HEK293 (cell line): ENCODE results near the gene DNAH7.

Experiments used
- CTCF ChIA-PET: fragments of 350-600 bp; formaldehyde crosslinking; extraction: SDS; loops from one replicate; lab custom pipeline; 2021; ENCODE audit warnings: antibody characterized with exemption; lab: Yijun Ruan, JAX
- POLR2A ChIA-PET: fragments of 300-600 bp; formaldehyde crosslinking; extraction: SDS; loops from one replicate; lab custom pipeline; 2020; ENCODE audit warnings: antibody characterized with exemption, inconsistent platforms; lab: Yijun Ruan, JAX
- H3K27ac ChIP-seq: fragments of 200-500 bp; sonication (Bioruptor generic); 2 replicates; pipeline ENCODE4 v1.5.1; 2014; ENCODE audit warnings: low read depth, low read length, control low read depth, inconsistent platforms; ENCODE audit errors: extremely low read depth
- H3K36me3 ChIP-seq, 2 experiments: fragments of 200-500 bp in 1 of 2; sonication (Bioruptor generic) in 1 of 2; 1 replicate in 1 of 2; 2 replicates in 1 of 2; pipeline ENCODE4 v1.5.1; 2014 to 2017; ENCODE audit warnings: inconsistent platforms in 2 of 2, low read length in 2 of 2; ENCODE audit not compliant: control insufficient read depth in 2 of 2, insufficient read depth in 1 of 2
- H3K4me1 ChIP-seq: fragments of 200-500 bp; sonication (Bioruptor generic); 2 replicates; pipeline ENCODE4 v1.5.1; 2014; ENCODE audit warnings: mild to moderate bottlenecking, low read length, inconsistent platforms; ENCODE audit not compliant: control insufficient read depth, insufficient read depth
- H3K4me3 ChIP-seq: 2 replicates; pipeline ENCODE4 v1.5.1; 2011; ENCODE audit warnings: low read depth, mild to moderate bottlenecking, control low read depth, low read length, moderate library complexity
- H3K9me3 ChIP-seq: fragments of 200-500 bp; sonication (Bioruptor generic); 2 replicates; pipeline ENCODE4 v1.5.1; 2014; ENCODE audit warnings: low read depth, low read length, inconsistent platforms; ENCODE audit not compliant: control insufficient read depth, insufficient read depth
- BCL11B ChIP-seq: fragments of 450-650 bp; formaldehyde crosslinking; IDR thresholded peaks from 2 replicates; pipeline ENCODE4 v1.5.1; 2016; ENCODE audit warnings: low read depth, missing biosample characterization, missing genetic modification characterization
- GFI1B ChIP-seq: fragments of 450-650 bp; formaldehyde crosslinking; IDR thresholded peaks from 2 replicates; pipeline ENCODE4 v1.5.1; 2016; ENCODE audit warnings: missing biosample characterization, missing genetic modification characterization
- HOXA7 ChIP-seq: sonication (generic); formaldehyde crosslinking; IDR thresholded peaks from 2 replicates; pipeline ENCODE4 v1.8.1; 2022; ENCODE audit warnings: missing genetic modification reagents, borderline replicate concordance
- KLF7 ChIP-seq: fragments of 450-650 bp; formaldehyde crosslinking; IDR thresholded peaks from 2 replicates; pipeline ENCODE4 v1.5.1; 2016; ENCODE audit warnings: missing biosample characterization, missing genetic modification characterization, borderline replicate concordance
- PRDM10 ChIP-seq: fragments of 450-650 bp; formaldehyde crosslinking; IDR thresholded peaks from 2 replicates; pipeline ENCODE4 v1.5.1; 2016; ENCODE audit warnings: missing biosample characterization, missing genetic modification characterization
- SCRT2 ChIP-seq: fragments of 450-650 bp; formaldehyde crosslinking; IDR thresholded peaks from 2 replicates; pipeline ENCODE4 v1.5.1; 2016; ENCODE audit warnings: missing biosample characterization, missing genetic modification characterization
- TRIM28 ChIP-seq: IDR thresholded peaks from 2 replicates; pipeline ENCODE4 v1.6.1; 2011; ENCODE audit warnings: low read length, control low read depth, borderline replicate concordance
- ZBTB26 ChIP-seq: fragments of 450-650 bp; formaldehyde crosslinking; optimal IDR thresholded peaks from 2 replicates; pipeline ENCODE3; 2016; ENCODE audit warnings: missing biosample characterization, mild to moderate bottlenecking, missing genetic modification characterization
- ZBTB44 ChIP-seq: fragments of 450-650 bp; IDR thresholded peaks from 2 replicates; pipeline ENCODE4 v1.5.1; 2018; ENCODE audit warnings: missing biosample characterization, mild to moderate bottlenecking, missing genetic modification characterization
- ZFP69B ChIP-seq: fragments of 450-650 bp; formaldehyde crosslinking; IDR thresholded peaks from 2 replicates; pipeline ENCODE4 v1.5.1; 2016; ENCODE audit warnings: missing biosample characterization, missing genetic modification characterization
- ZNF174 ChIP-seq: fragments of 450-650 bp; formaldehyde crosslinking; IDR thresholded peaks from 2 replicates; pipeline ENCODE4 v1.5.0; 2017; ENCODE audit warnings: missing biosample characterization, mild to moderate bottlenecking, missing genetic modification characterization
- ZNF26 ChIP-seq: fragments of 450-650 bp; formaldehyde crosslinking; IDR thresholded peaks from 2 replicates; pipeline ENCODE4 v1.5.1; 2016; ENCODE audit warnings: missing biosample characterization, missing genetic modification characterization
- ZNF350 ChIP-seq: fragments of 450-650 bp; formaldehyde crosslinking; IDR thresholded peaks from 2 replicates; pipeline ENCODE4 v1.5.0; 2017; ENCODE audit warnings: missing biosample characterization, mild to moderate bottlenecking, missing genetic modification characterization
- ZNF404 ChIP-seq: fragments of 450-650 bp; formaldehyde crosslinking; IDR thresholded peaks from 2 replicates; pipeline ENCODE4 v1.5.1; 2017; ENCODE audit warnings: missing biosample characterization, missing genetic modification characterization
- ZNF433 ChIP-seq: fragments of 450-650 bp; formaldehyde crosslinking; IDR thresholded peaks from 2 replicates; pipeline ENCODE4 v1.5.1; 2016; ENCODE audit warnings: missing biosample characterization, missing genetic modification characterization, low read depth
- ZNF549 ChIP-seq: fragments of 450-650 bp; IDR thresholded peaks from 2 replicates; pipeline ENCODE4 v1.5.1; 2018; ENCODE audit warnings: missing biosample characterization, missing genetic modification characterization, mild to moderate bottlenecking, inconsistent platforms, moderate library complexity
- ZNF600 ChIP-seq: fragments of 450-650 bp; formaldehyde crosslinking; IDR thresholded peaks from 2 replicates; pipeline ENCODE4 v1.5.1; 2016; ENCODE audit warnings: missing biosample characterization, missing genetic modification characterization
- ZNF623 ChIP-seq: fragments of 450-650 bp; formaldehyde crosslinking; IDR thresholded peaks from 2 replicates; pipeline ENCODE4 v1.5.1; 2016; ENCODE audit warnings: missing biosample characterization, missing genetic modification characterization
- ZNF624 ChIP-seq: fragments of 450-650 bp; formaldehyde crosslinking; IDR thresholded peaks from 2 replicates; pipeline ENCODE4 v1.5.1; 2017; ENCODE audit warnings: missing biosample characterization, missing genetic modification characterization
- ZNF670 ChIP-seq: fragments of 450-650 bp; formaldehyde crosslinking; IDR thresholded peaks from 2 replicates; pipeline ENCODE4 v1.5.1; 2016; ENCODE audit warnings: missing biosample characterization, missing genetic modification characterization, low read depth
- ZNF701 ChIP-seq: fragments of 450-650 bp; formaldehyde crosslinking; IDR thresholded peaks from 2 replicates; pipeline ENCODE4 v1.5.1; 2016; ENCODE audit warnings: missing biosample characterization, missing genetic modification characterization
- ZNF837 ChIP-seq: fragments of 450-650 bp; formaldehyde crosslinking; IDR thresholded peaks from 2 replicates; pipeline ENCODE4 v1.5.1; 2016; ENCODE audit warnings: missing biosample characterization, missing genetic modification characterization

DNAH7 gene

GRCh38 chr2:195898505-195899191 lies 170.0 kb downstream of the DNAH7 start (continued):
- TF ChIP-seq ZBTB44 (tag by site-specific recombination) (no peak), SCRT2 (tag by site-specific recombination) (no peak), ZNF549 (tag by site-specific recombination) (no peak), BCL11B (tag by site-specific recombination) (no peak), ZNF600 (tag by site-specific recombination) (0 out of 2 replicates have a peak, but pooled peaks have one; percentile 15), ZNF837 (tag by site-specific recombination) (no peak), PRDM10 (tag by site-specific recombination) (0 out of 2 replicates have a peak, but pooled peaks have one; percentile 11)
- TF ChIP-seq, all 188 proteins: peak for 2

- no peak for TF ChIP-seq GFI1B (tag by site-specific recombination)
- no peak for TF ChIP-seq ZNF837 (tag by site-specific recombination)
- TF ChIP-seq ZFP69B (tag by site-specific recombination) = no peak
- TF ChIP-seq ZNF701 = no peak
- no peak for TF ChIP-seq ZBTB26
- TF ChIP-seq ZNF350 (tag by site-specific recombination) = no peak
- no peak for TF ChIP-seq KLF7
- no peak for TF ChIP-seq TRIM28
- no peak for TF ChIP-seq HOXA7 (CRISPR knock-in tag)
- no peak for TF ChIP-seq ZNF624 (tag by site-specific recombination)
- Histone ChIP-seq H3K4me1 (no peaks in the 10 kb centered on the region), H3K9me3 (no peaks in the 10 kb centered on the region), H3K4me3 (no peak overlapping the region), H3K36me3 (no peaks in the 10 kb centered on the region), H3K27ac (no peak overlapping the region)
- POLR2A ChIA-PET = no interaction called here
- CTCF ChIA-PET = no interaction called here
Measured at GRCh38 chr2:195891081-195891480, 177.6 kb downstream of the DNAH7 start.

GRCh38 chr2:195879153-195879552 lies 189.5 kb downstream of the DNAH7 start:
- Histone ChIP-seq H3K36me3 (no peaks in the 10 kb centered on the region), H3K9me3 (no peaks in the 10 kb centered on the region), H3K27ac (no peak overlapping the region), H3K4me1 (no peaks in the 10 kb centered on the region), H3K4me3 (no peak overlapping the region)
- ChIA-PET CTCF (no interaction called here), POLR2A (no interaction called here)
- TF ChIP-seq ZNF26 (tag by site-specific recombination) (no peak), ZNF404 (tag by site-specific recombination) (no peak), ZNF174 (tag by site-specific recombination) (no peak), ZNF623 (no peak), ZNF433 (tag by site-specific recombination) (no peak), ZNF670 (no peak)
